Measurements from ENCODE around the gene KMT2A.
"Not testable (repeated sequence)": the region's sequence is repeated elsewhere in the genome, so short reads cannot be mapped to it uniquely, and the experiment has no call there.

The KMT2A gene

DNA sequence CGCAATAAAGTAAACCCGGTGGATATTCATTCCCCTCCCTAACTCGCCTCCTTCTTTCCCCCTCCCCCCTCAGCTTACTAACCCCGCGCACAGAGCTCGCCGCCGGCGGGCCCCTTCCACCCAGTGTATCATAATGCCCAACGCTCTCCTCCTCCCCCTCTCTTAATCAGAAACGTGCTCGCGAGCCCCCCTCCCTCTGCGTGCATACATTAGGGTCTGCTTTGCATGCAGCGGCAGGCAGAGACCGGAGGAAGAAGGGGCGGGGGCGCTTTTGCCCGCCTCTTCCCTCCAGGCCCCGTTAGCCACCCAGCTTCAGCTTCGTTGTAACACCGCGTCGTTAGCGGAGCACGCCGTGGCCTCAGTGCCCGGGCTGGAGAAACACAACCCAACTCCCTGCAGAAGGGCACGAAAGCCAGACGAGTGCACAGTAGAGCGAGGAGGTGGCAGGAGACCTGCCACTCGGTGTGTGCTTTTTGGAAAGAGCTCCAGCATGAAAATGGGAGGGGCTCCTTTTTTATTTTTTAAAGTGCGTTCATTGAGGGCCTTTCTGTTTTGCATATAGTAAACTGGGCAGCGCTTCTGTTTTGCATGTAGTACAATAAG is 901 bp upstream of the KMT2A start:
- DNase-seq, result peak; percentile 39 to 70

GRCh38 chr11:118436639-118437207 is 431 bp downstream of the KMT2A start:
- DNase-seq, result no peak

- DNase-seq, result no peak
Observed at GRCh38 chr11:118437208-118438125, 1.2 kb downstream of the KMT2A start.

- peak; percentile 43 to 50 for DNase-seq
Observed at GRCh38 chr11:118438314-118438931, 2.1 kb downstream of the KMT2A start.

DNA sequence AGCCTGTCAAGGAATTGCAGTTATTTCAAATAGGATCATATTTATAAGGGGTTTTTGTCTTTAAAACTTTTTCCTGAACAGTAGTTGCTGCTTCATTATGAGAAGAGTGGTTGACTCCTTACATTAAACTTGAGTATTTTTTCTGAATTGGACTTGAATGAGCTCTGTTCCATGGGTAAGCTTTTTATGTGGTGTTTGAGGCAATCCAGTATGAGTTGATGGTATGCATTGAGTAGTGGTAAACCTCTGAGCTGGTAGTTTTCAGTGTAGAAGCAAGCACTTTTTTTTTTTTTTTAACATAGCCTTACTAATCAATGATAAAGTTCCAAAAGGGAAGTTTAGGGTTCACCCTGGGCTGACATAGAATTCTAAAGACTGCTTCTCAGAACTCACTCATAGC is 3.4 kb downstream of the KMT2A start:
- DNase-seq, result no peak

- DNase-seq, result no peak
Observed at GRCh38 chr11:118441770-118442275, 5.5 kb downstream of the KMT2A start.

- no peak for DNase-seq
Observed at GRCh38 chr11:118442301-118442700, 6.0 kb downstream of the KMT2A start.

DNA sequence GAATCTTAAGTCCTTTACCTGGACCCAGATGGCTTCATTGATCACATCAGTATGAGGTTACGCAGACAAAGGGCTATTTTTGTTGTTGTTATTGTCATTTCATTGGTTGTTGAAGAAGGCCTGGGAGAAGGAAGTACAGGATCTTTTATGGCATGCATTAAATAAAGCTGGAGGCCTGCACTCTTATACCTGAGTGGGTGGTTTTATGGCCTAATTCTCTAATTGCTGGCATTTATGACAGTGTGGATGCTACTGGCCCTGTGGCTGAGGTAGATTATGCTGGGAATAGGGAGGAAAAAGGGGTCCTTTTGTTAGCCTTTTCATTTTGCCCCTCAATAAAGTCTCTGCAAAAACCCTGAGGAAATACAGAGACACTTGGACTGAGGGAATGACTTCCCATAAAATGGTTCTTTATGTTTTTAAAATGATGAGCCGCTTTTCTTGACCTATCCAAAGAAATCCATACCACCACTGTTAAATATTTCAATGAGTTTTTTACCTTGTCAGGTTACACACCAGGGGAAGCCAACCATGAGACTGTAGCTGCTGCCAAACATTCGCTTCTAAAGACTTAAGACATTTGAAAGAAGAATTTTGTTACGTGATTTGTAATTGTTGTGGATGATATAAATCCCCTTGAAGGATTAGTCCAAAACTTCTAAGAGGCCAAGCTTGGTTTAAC is 6.8 kb downstream of the KMT2A start:
- no peak for DNase-seq

DNA sequence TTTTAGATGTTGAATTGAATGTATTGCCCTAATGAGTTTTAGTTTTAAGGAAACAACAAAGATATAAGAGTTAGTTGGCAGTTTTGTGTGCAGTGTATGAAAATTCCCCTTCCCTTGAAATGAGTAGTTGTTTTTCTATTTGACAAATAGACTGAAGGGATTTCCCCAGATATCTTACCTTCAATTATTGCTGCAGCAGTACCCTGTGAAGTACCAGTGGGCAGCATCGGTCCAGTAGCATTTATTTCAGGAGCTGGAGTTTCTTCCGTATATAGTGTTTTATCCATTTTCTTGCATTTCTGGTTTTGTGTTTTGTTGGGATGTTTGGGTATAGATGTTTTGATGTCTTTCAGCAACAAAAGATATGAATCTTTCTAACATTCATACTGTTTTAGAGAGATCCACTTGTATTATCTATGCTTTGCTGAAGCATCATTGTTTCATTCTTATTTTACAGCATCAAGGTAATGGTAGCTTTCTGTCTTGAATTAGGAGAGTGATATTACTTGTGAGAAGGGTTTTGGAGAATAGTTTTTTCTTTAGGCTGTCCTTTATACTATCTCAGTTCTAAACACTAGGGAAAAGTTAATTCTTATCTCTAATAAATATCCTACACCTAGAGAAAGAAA is 7.4 kb downstream of the KMT2A start:
- DNase-seq, result no peak

- DNase-seq, result no peak
Observed at GRCh38 chr11:118447423-118447822, 11.1 kb downstream of the KMT2A start.

GRCh38 chr11:118448294-118448693 is 12.0 kb downstream of the KMT2A start:
- DNase-seq, result no peak

GRCh38 chr11:118449316-118449918 is 13.1 kb downstream of the KMT2A start:
- no peak for DNase-seq

- no peak for DNase-seq
Observed at GRCh38 chr11:118450451-118450850, 14.2 kb downstream of the KMT2A start.

DNA sequence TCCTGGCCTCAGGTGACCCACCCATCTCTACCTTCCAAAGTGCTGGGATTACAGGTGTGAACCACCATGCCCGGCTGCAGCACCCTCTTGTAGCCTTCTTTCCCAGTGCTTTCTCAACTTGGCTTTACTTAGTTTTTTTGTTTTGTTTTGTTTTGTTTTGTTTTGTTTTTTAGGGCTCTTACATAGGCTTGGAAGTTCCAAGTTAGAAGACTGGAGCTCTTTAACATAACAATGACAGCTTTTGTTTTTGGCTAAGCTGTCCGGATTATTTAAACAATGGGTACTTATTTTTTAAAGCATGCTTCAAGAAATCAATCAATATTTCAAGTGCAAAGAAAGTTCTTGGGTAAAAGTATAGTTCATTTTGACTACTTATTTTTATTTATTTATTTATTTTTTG is 25.9 kb downstream of the KMT2A start:
- no peak for DNase-seq

GRCh38 chr11:118468968-118469367 is 32.7 kb downstream of the KMT2A start:
- DNase-seq, result not testable (repeated sequence)

GRCh38 chr11:118471030-118471429 is 34.7 kb downstream of the KMT2A start:
- no peak for DNase-seq

DNA sequence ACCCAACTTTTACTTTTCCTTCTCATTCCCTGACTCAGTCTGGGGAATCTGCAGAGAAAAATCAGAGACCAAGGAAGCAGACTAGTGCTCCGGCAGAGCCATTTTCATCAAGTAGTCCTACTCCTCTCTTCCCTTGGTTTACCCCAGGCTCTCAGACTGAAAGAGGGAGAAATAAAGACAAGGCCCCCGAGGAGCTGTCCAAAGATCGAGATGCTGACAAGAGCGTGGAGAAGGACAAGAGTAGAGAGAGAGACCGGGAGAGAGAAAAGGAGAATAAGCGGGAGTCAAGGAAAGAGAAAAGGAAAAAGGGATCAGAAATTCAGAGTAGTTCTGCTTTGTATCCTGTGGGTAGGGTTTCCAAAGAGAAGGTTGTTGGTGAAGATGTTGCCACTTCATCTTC is 37.2 kb downstream of the KMT2A start:
- DNase-seq, result no peak

- no peak for DNase-seq
Observed at GRCh38 chr11:118476676-118477075, 40.4 kb downstream of the KMT2A start.

- not testable (repeated sequence) for DNase-seq
Observed at GRCh38 chr11:118481238-118481637, 44.9 kb downstream of the KMT2A start.

DNA sequence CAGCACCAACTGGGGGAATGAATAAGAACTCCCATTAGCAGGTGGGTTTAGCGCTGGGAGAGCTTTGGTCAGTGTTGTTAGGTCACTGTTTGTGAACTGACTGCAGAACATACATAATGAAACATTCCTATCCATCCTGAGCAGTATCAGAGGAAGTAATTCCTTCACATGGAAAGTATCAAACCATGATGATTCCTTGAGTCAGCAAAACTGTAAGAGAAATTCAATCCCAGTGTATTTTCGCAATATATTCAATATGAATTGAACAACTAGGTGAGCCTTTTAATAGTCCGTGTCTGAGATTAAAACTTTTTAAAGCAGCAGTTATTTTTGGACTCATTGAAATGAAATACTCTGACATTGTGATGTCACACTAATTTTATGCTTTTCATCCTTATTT is 48.1 kb downstream of the KMT2A start:
- DNase-seq, result no peak

DNA sequence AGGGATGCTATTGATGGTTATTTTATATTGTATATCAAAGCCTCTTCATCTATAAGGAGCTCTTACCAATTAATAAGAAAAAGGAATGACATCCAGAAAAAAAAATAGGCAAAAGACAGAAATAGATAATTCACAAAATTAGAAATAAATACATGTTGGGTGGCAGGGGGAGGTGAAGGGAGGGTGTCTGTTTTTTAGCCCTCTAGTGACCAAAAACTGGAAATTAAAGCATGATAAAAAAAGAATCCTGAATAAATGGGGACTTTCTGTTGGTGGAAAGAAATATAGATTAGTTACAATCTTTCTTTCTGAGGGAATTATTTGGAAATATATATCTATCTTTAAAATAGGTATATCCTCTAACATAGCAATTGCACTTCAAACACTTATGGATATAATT is 49.0 kb downstream of the KMT2A start:
- no peak for DNase-seq

Measured in AML-193 (cell line).